22Rv1 (cell line): Measurements from ENCODE around the gene ZNF891.

Source experiments
- H3K27ac ChIP-seq: fragments of 450-650 bp; 2 replicates; pipeline ENCODE4 v1.5.1; 2017
- ZFX ChIP-seq: fragments of 450-650 bp; IDR thresholded peaks from 2 replicates; pipeline ENCODE4 v1.6.1; 2017; ENCODE audit warnings: antibody characterized with exemption, borderline replicate concordance
- TF ChIP-seq, protein P1 (sequence below): fragments of 450-650 bp; IDR thresholded peaks from 2 replicates; pipeline ENCODE4 v1.5.1; 2017; ENCODE audit warnings: mild to moderate bottlenecking

The ZNF891 gene

DNA sequence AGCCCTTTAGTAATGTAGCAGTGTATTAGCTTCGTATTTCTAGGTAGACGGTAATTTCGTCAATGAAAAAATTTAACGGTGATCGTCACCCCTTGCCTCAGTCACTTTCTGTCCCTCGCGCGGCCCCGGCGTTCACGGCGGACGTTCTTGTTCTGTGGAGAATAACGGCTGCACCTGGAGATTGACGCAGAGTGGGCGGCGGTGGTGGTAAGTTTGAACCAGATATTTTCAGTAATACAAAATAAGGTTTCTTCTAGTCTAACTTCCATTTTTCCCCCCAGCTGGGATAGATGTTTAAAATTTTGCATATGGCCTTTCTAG lies 694 bp upstream of the ZNF891 start:
- peak overlapping the region; percentile 94 for H3K27ac ChIP-seq
- TF ChIP-seq ZFX = no peak
- TF ChIP-seq, protein P1, sequence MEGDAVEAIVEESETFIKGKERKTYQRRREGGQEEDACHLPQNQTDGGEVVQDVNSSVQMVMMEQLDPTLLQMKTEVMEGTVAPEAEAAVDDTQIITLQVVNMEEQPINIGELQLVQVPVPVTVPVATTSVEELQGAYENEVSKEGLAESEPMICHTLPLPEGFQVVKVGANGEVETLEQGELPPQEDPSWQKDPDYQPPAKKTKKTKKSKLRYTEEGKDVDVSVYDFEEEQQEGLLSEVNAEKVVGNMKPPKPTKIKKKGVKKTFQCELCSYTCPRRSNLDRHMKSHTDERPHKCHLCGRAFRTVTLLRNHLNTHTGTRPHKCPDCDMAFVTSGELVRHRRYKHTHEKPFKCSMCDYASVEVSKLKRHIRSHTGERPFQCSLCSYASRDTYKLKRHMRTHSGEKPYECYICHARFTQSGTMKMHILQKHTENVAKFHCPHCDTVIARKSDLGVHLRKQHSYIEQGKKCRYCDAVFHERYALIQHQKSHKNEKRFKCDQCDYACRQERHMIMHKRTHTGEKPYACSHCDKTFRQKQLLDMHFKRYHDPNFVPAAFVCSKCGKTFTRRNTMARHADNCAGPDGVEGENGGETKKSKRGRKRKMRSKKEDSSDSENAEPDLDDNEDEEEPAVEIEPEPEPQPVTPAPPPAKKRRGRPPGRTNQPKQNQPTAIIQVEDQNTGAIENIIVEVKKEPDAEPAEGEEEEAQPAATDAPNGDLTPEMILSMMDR = no peak

DNA sequence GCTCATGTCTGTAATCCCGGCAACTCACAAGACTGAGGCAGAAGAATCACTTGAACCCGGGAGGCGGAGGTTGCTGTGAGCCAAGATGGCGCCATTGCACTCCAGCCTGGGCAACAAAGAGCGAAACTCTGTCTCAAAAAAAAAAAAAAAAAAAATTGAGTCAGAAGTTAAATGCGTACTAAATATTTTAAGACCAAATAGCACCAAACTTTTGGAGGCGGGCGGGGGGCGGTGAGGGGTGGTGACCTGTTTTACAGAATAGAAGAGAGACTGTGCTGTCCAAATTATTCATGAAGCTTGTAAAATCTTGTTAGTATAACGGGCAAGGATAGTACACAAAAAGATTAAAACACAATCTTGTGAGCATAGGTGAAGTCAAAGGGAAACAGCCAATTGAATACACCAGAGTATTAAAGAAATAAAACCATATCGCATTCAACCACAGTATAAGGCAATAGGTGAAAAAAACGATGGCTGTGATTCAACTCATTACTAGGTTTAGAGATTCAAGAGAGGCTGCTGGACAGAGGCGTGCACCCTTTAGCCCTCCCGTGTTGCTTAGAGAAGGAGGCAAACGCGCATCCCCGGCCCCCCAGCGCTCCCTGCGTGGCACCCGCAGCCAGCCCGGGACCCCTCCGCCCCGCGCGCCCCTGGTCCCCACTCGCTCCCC lies 571 bp downstream of the ZNF891 start:
- TF ChIP-seq, protein P1 = no peak
- no peak for TF ChIP-seq ZFX
- H3K27ac ChIP-seq = peak overlapping the region; percentile 94

DNA sequence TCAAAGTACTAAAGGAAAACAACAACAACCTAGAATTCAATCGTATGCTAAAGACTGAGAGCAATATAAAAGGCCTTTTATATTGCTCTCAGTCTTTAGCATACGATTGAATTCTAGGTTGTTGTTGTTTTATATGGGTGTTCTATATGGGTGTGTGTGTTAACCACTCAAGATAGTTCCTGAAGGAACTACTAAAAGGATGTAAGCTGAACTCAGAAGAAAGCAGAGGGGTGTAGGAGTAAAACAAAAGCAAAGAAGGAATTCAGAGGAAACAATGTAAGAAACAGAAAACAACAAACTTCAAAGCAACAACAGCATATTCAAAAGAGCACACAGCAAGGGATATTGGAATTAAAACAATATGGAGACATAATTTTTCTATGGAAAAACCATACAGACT lies 5.4 kb downstream of the ZNF891 start:
- H3K27ac ChIP-seq = no peak overlapping the region
- TF ChIP-seq, protein P1 = no peak
- TF ChIP-seq ZFX = no peak

DNA sequence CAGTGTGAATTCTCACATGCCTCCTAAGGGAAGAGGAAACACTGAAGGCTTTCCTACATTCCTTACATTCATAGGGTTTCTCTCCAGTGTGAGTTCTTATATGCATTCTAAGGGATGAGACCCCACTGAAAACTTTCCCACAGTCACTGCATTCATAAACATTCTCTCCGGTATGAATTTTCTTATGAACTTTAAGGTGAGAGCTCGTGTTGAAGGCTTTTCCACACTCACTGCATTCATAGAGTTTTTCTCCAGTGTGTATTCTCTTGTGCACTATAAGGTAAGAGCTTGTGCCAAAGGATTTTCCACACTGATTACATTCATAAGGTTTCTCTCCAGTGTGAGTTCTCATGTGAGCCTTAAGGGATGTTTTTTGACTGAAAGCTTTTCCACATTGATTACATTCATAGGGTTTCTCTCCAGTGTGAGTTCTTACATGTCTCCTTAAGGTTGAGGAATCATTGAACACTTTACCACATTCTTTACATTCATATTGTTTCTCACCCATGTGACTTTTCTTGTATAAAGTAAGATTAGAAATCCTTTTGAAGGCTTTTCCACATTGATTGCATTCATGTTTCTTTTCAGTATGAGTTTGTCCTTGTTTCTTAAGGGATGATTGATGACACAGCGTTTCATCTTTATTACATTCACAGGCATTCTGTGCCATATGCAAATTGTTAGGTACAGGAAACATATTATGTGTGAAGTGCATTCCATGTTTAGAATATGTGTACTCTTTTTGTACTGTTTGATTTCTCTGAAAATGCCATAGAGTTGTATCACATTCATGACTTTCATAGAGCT lies 9.5 kb downstream of the ZNF891 start:
- TF ChIP-seq ZFX = no peak
- TF ChIP-seq, protein P1 = no peak
- H3K27ac ChIP-seq = no peak overlapping the region

DNA sequence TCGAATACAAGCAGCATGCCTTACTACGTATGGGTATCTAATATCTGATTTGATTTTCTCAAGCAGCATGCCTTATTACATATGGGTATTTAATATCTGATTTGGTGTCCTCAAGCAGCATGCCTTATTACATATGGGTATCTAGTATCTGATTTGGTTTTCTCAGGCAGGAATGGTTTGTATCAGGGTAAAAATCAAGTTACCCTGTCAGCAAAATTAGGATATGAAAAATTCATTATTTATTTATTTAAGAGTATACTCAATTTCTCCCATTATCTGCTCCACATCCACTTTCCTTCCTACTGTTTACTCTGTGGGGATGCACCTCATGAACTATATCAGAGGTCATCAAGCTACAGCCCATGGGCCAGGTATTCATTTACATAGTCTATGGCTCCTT lies 21.9 kb downstream of the ZNF891 start:
- no peak overlapping the region for H3K27ac ChIP-seq
- no peak for TF ChIP-seq ZFX
- TF ChIP-seq, protein P1 = no peak

DNA sequence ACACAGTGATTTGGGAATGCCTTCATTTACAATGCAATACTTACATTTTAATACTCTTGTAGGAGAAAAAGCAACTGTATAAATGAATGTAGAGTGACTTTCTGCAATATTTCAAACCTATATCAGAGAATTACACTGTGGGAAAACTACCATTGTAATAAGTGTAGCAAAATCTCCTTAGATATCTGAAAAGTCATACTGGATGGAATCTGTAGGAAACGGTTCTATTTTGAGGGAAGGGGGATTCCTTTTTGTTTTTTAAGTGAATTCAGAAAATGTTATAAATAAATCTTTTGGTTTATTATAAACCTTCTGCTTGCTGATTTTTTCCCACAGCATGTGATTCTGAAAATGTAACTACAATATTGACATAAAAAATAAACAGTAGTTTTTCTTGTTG lies 23.0 kb downstream of the ZNF891 start:
- TF ChIP-seq, protein P1 = no peak
- no peak for TF ChIP-seq ZFX
- no peak overlapping the region for H3K27ac ChIP-seq

DNA sequence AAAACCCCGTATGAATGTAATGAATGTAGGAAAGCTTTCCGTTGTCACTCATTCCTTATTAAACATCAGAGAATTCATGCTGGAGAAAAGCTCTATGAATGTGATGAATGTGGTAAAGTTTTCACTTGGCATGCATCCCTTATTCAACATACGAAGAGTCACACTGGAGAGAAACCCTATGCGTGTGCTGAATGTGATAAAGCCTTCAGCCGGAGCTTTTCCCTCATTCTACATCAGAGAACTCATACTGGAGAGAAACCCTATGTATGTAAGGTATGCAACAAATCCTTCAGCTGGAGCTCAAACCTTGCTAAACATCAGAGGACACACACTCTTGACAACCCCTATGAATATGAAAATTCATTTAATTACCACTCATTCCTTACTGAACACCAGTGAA lies 23.8 kb downstream of the ZNF891 start:
- no peak for TF ChIP-seq ZFX
- TF ChIP-seq, protein P1 = no peak
- no peak overlapping the region for H3K27ac ChIP-seq
